ENCODE data around the gene WIPF3.

The WIPF3 gene, protein sequence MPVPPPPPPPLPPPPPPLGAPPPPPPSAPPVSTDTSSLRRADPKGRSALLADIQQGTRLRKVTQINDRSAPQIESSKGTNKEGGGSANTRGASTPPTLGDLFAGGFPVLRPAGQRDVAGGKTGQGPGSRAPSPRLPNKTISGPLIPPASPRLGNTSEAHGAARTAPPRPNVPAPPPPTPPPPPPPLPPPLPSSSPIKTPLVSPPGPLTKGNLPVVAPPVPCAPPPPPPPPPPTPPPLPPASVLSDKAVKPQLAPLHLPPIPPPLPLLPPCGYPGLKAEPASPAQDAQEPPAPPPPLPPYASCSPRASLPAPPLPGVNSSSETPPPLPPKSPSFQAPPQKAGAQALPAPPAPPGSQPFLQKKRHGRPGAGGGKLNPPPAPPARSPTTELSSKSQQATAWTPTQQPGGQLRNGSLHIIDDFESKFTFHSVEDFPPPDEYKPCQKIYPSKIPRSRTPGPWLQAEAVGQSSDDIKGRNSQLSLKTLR

DNA sequence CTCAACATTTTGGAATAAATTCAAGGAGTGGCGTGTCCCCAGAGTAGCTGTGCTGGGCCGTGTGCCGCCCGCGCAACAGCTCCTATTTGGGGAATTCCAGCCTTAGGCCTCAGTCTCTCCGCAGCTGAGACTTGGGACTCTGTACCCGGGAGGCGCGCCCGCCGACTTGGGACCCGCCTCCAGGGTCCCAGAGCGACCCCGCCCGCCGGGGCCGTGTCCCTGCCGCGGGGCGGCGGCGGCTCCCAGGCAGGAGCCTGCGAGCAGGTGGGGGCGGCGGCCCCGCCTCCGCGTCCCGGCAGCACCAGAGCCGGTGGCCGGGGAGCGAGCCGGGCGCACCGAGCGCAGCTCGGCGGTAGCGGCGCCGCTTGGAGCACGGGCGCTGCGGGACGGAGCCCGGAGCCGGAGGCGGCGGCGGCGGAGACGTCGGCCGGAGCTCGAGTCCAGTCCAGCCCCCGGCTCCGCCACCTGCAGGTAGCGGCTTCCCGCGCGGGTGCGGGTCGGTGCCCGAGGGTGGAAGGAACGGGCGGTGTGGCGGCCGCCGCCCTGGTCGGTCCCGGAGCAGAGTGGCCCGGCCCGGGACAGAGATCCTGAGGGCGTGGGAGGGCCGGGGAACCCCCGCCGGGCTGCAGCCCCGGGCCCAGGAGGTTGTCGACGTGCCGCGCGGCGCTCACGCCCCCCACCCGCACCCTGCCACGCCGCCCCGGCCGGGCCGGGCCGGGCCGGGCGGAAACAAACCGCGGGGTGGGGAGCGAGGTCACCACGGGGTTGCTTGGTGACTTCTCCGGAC is at the start of gene WIPF3:
WIPF3 (plus strand) TSS at position 301 of the 787 bp plus-strand sequence. CDS start 28,217 bp downstream, outside the sequence.
- H3K79me2 ChIP-seq (ENCODE audit: insufficient read depth, low read length), result no peaks in the 10 kb centered on the region
- H3F3A ChIP-seq (ENCODE audit: low read depth), result no peaks in the 10 kb centered on the region
- no peaks in the 10 kb centered on the region for H3K27me3 ChIP-seq (ENCODE audit: insufficient read depth, low read length, poor library complexity, severe bottlenecking)
- no peak for TF ChIP-seq EZH2phosphoT487 (IDR thresholded peaks at IDR 0.05; ENCODE audit: borderline replicate concordance)
- TF ChIP-seq, protein P1, sequence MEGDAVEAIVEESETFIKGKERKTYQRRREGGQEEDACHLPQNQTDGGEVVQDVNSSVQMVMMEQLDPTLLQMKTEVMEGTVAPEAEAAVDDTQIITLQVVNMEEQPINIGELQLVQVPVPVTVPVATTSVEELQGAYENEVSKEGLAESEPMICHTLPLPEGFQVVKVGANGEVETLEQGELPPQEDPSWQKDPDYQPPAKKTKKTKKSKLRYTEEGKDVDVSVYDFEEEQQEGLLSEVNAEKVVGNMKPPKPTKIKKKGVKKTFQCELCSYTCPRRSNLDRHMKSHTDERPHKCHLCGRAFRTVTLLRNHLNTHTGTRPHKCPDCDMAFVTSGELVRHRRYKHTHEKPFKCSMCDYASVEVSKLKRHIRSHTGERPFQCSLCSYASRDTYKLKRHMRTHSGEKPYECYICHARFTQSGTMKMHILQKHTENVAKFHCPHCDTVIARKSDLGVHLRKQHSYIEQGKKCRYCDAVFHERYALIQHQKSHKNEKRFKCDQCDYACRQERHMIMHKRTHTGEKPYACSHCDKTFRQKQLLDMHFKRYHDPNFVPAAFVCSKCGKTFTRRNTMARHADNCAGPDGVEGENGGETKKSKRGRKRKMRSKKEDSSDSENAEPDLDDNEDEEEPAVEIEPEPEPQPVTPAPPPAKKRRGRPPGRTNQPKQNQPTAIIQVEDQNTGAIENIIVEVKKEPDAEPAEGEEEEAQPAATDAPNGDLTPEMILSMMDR (conservative IDR thresholded peaks at IDR 0.05; ENCODE audit: low read length), result no peak
- H3K4me3 ChIP-seq (ENCODE audit: low read length, poor library complexity, severe bottlenecking), result no peak within 1 kb of the TSS
- H3K9me3 ChIP-seq (ENCODE audit: insufficient read depth, low read depth, low read length), result no peaks in the 10 kb centered on the region
- H4K20me1 ChIP-seq (ENCODE audit: insufficient read depth, low read length, poor library complexity, severe bottlenecking), result no peaks in the 10 kb centered on the region
- H3K4me1 ChIP-seq (ENCODE audit: insufficient read depth, low read length, poor library complexity, severe bottlenecking), result peaks cover 8% of the 10 kb centered on the region
- no peak within 1 kb of the TSS for H3K9ac ChIP-seq (ENCODE audit: low read depth, low read length, poor library complexity, severe bottlenecking)
- no peak within 1 kb of the TSS for H3K4me2 ChIP-seq (ENCODE audit: low read depth, low read length, poor library complexity, severe bottlenecking)
- no peak within 1 kb of the TSS for H2AFZ ChIP-seq (ENCODE audit: low read length)
- H3K36me3 ChIP-seq (ENCODE audit: insufficient read depth, low read length), result no peaks in the 10 kb centered on the region
- no peaks in the 10 kb centered on the region for H3K9me2 ChIP-seq (replicated peaks; ENCODE audit: low read depth, low read length)

DNA sequence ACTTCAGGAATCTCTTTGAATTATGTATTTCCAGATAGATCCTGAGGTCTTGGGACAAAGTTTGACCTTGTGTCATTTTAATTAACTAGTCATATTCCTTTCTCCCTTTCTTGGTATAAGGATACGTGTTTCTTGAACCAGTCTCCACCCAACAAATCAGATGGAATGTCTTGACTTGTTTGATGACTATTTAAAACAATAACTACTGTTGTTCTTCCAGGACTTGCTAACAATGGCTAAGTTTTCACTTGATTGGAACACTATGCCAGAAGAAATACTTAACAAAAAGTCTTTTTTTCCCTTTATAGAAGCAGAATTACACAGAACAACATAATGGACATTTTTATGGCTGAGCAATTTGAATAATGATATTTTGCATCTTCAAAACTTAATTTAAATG is 43.0 kb upstream of the WIPF3 start:
- no peaks in the 10 kb centered on the region for H3K27me3 ChIP-seq (ENCODE audit: insufficient read depth, low read length, poor library complexity, severe bottlenecking)
- no peak overlapping the region for H2AFZ ChIP-seq (ENCODE audit: low read length)
- H3F3A ChIP-seq (ENCODE audit: low read depth), result no peaks in the 10 kb centered on the region
- H3K9ac ChIP-seq (ENCODE audit: low read depth, low read length, poor library complexity, severe bottlenecking), result no peak overlapping the region
- H3K9me2 ChIP-seq (replicated peaks; ENCODE audit: low read depth, low read length), result no peaks in the 10 kb centered on the region
- no peak overlapping the region for H3K4me2 ChIP-seq (ENCODE audit: low read depth, low read length, poor library complexity, severe bottlenecking)
- no peaks in the 10 kb centered on the region for H3K36me3 ChIP-seq (ENCODE audit: insufficient read depth, low read length)
- no peak overlapping the region for H3K4me3 ChIP-seq (ENCODE audit: low read length, poor library complexity, severe bottlenecking)
- TF ChIP-seq, protein P1 (conservative IDR thresholded peaks at IDR 0.05; ENCODE audit: low read length), result no peak
- no peak for TF ChIP-seq EZH2phosphoT487 (IDR thresholded peaks at IDR 0.05; ENCODE audit: borderline replicate concordance)
- H4K20me1 ChIP-seq (ENCODE audit: insufficient read depth, low read length, poor library complexity, severe bottlenecking), result no peaks in the 10 kb centered on the region
- H3K4me1 ChIP-seq (ENCODE audit: insufficient read depth, low read length, poor library complexity, severe bottlenecking), result no peaks in the 10 kb centered on the region
- H3K79me2 ChIP-seq (ENCODE audit: insufficient read depth, low read length), result no peaks in the 10 kb centered on the region
- no peaks in the 10 kb centered on the region for H3K9me3 ChIP-seq (ENCODE audit: insufficient read depth, low read depth, low read length)

DNA sequence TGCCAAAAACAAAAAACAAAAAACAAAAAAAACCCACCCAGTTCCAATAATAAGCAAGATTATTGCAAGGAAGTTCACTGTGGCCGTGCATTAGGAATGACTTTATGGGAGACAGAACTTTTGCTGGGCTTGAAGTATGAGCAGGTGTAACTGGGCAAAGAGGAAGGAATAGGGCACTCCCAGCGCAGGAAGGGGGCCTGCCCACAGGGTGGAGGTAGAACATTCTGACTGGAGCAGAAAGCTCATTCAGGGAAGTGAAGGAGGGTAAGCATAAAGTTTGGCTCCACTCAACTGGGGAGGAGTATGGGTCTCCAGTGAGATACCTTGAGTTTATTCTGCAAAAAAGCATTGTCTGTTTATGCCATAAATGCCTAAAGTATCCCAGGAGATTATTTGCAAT is 42.1 kb upstream of the WIPF3 start:
- Histone ChIP-seq H2AFZ (ENCODE audit: low read length) (no peak overlapping the region), H3K4me2 (ENCODE audit: low read depth, low read length, poor library complexity, severe bottlenecking) (no peak overlapping the region), H3K9me2 (replicated peaks; ENCODE audit: low read depth, low read length) (no peaks in the 10 kb centered on the region), H3K27me3 (ENCODE audit: insufficient read depth, low read length, poor library complexity, severe bottlenecking) (no peaks in the 10 kb centered on the region), H3K4me1 (ENCODE audit: insufficient read depth, low read length, poor library complexity, severe bottlenecking) (no peaks in the 10 kb centered on the region), H3K36me3 (ENCODE audit: insufficient read depth, low read length) (no peaks in the 10 kb centered on the region), H3K9me3 (ENCODE audit: insufficient read depth, low read depth, low read length) (no peaks in the 10 kb centered on the region), H3K9ac (ENCODE audit: low read depth, low read length, poor library complexity, severe bottlenecking) (no peak overlapping the region), H3K4me3 (ENCODE audit: low read length, poor library complexity, severe bottlenecking) (no peak overlapping the region), H4K20me1 (ENCODE audit: insufficient read depth, low read length, poor library complexity, severe bottlenecking) (no peaks in the 10 kb centered on the region), H3K79me2 (ENCODE audit: insufficient read depth, low read length) (no peaks in the 10 kb centered on the region), H3F3A (ENCODE audit: low read depth) (no peaks in the 10 kb centered on the region)
- TF ChIP-seq, protein P1 (conservative IDR thresholded peaks at IDR 0.05; ENCODE audit: low read length), result peak; percentile 49
- TF ChIP-seq EZH2phosphoT487 (IDR thresholded peaks at IDR 0.05; ENCODE audit: borderline replicate concordance), result no peak

Measured in Loucy (cell line).